HepG2 (cell line): ENCODE results near the gene HAGHL. TPM values are rescaled to one million over a fixed set of nuclear protein-coding genes. Genes with fewer than 3 reads are reported as not detected.

Experiments
- ASH2L ChIP-seq: fragments of 300-600, 200-600 bp; sonication (generic); IDR thresholded peaks from 2 replicates; pipeline ENCODE4 v1.7.0; 2017; ENCODE audit warnings: low read depth, mild to moderate bottlenecking, moderate library complexity, mixed read lengths, low read length; ENCODE audit not compliant: insufficient read length
- CHCHD3 ChIP-seq: sonication (generic); formaldehyde crosslinking; IDR thresholded peaks from 2 replicates; pipeline ENCODE4 v1.8.0; 2022; ENCODE audit warnings: mild to moderate bottlenecking, missing genetic modification reagents, moderate library complexity
- FOXJ3 ChIP-seq: sonication (generic); formaldehyde crosslinking; IDR thresholded peaks from 2 replicates; pipeline ENCODE4 v1.4.0; 2020; ENCODE audit warnings: missing genetic modification reagents, mild to moderate bottlenecking, borderline replicate concordance
- ISL2 ChIP-seq: sonication (generic); formaldehyde crosslinking; IDR thresholded peaks from 2 replicates; pipeline ENCODE4 v1.5.0; 2020; ENCODE audit warnings: missing genetic modification reagents
- MEIS2 ChIP-seq: sonication (generic); formaldehyde crosslinking; IDR thresholded peaks from 2 replicates; pipeline ENCODE4 v1.9.0; 2021; ENCODE audit warnings: mild to moderate bottlenecking, missing genetic modification reagents
- NKX3-1 ChIP-seq: sonication (generic); formaldehyde crosslinking; IDR thresholded peaks from 2 replicates; pipeline ENCODE4 v1.5.0; 2020; ENCODE audit warnings: missing genetic modification reagents
- ONECUT2 ChIP-seq: sonication (generic); formaldehyde crosslinking; IDR thresholded peaks from 2 replicates; pipeline ENCODE4 v1.4.0; 2020; ENCODE audit warnings: missing genetic modification reagents
- PRDM4 ChIP-seq: sonication (generic); formaldehyde crosslinking; IDR thresholded peaks from 2 replicates; pipeline ENCODE4 v1.9.0; 2021; ENCODE audit warnings: missing genetic modification reagents, borderline replicate concordance
- RBM39 ChIP-seq: fragments of 200-400 bp; formaldehyde crosslinking; IDR thresholded peaks from one replicate; pipeline ENCODE4 v1.6.1; 2018; ENCODE audit warnings: antibody characterized with exemption, mild to moderate bottlenecking, low read depth, low read length; ENCODE audit not compliant: poor library complexity, severe bottlenecking
- SNRNP70 ChIP-seq: fragments of 200-400 bp; formaldehyde crosslinking; IDR thresholded peaks from 2 replicates; pipeline ENCODE4 v1.6.1; 2017; ENCODE audit warnings: mild to moderate bottlenecking, low read depth, low read length, moderate library complexity
- TBP ChIP-seq: sonication (generic); formaldehyde crosslinking; IDR thresholded peaks from 2 replicates; pipeline ENCODE4 v1.5.0; 2020; ENCODE audit warnings: missing genetic modification reagents
- TCF12 ChIP-seq, 2 experiments: fragments of 450-650 bp in 1 of 2; sonication (generic) in 1 of 2; formaldehyde crosslinking in 1 of 2; IDR thresholded peaks; 2 replicates each; pipeline versions ENCODE4 v1.6.1 to v1.8.0; 2017 to 2022; ENCODE audit warnings: antibody characterized with exemption in 1 of 2, mild to moderate bottlenecking in 1 of 2, missing genetic modification reagents in 1 of 2, moderate library complexity in 1 of 2
- UBTF ChIP-seq: sonication (generic); formaldehyde crosslinking; IDR thresholded peaks from 2 replicates; pipeline ENCODE4 v1.4.0; 2020; ENCODE audit warnings: mild to moderate bottlenecking, missing genetic modification reagents
- ZBTB20 ChIP-seq: sonication (generic); formaldehyde crosslinking; IDR thresholded peaks from 2 replicates; pipeline ENCODE4 v1.8.1; 2023; ENCODE audit warnings: missing genetic modification reagents, low read depth, mild to moderate bottlenecking, borderline replicate concordance
- ZHX1 ChIP-seq: sonication (generic); formaldehyde crosslinking; IDR thresholded peaks from 2 replicates; pipeline ENCODE4 v1.8.1; 2022; ENCODE audit warnings: low read depth, mild to moderate bottlenecking, missing genetic modification reagents
- ZMYM2 ChIP-seq: sonication (generic); formaldehyde crosslinking; IDR thresholded peaks from 2 replicates; pipeline ENCODE4 v1.8.0; 2022; ENCODE audit warnings: mild to moderate bottlenecking, missing genetic modification reagents
- ZMYM4 ChIP-seq: sonication (generic); formaldehyde crosslinking; IDR thresholded peaks from 2 replicates; pipeline ENCODE4 v1.8.1; 2023; ENCODE audit warnings: mild to moderate bottlenecking, missing genetic modification reagents
- ZNF180 ChIP-seq: sonication (generic); formaldehyde crosslinking; IDR thresholded peaks from 2 replicates; pipeline ENCODE4 v1.4.0; 2020; ENCODE audit warnings: low read depth, missing genetic modification reagents, borderline replicate concordance
- ZNF672 ChIP-seq: sonication (generic); formaldehyde crosslinking; IDR thresholded peaks from 2 replicates; pipeline ENCODE4 v1.8.1; 2022; ENCODE audit warnings: missing genetic modification reagents
- ZNF7 ChIP-seq: IDR thresholded peaks from 2 replicates; pipeline ENCODE4 v1.6.1; 2016; ENCODE audit warnings: missing biosample characterization, missing genetic modification reagents
- ZNF737 ChIP-seq: sonication (generic); formaldehyde crosslinking; IDR thresholded peaks from 2 replicates; pipeline ENCODE4 v1.5.0; 2020; ENCODE audit warnings: missing genetic modification reagents, mild to moderate bottlenecking, borderline replicate concordance
- ZNF75D ChIP-seq: sonication (generic); formaldehyde crosslinking; IDR thresholded peaks from 2 replicates; pipeline ENCODE4 v1.8.1; 2023; ENCODE audit warnings: missing genetic modification reagents, mild to moderate bottlenecking, borderline replicate concordance
- polyA plus RNA-seq, 8 experiments: library from polyadenylated mRNA; depleted of rRNA in 3 of 8; stranded (reverse) in 7 of 8; unstranded in 1 of 8; fragments of >200 nt; fragmentation: Illumina TruSeq in 4 of 8; extraction: Trizol in 4 of 8; gene quantifications; 2 replicates each; pipeline versions ENCODE4 v1.2.1 to v1.2.3, GENCODE V29; 2011 to 2016; ENCODE audit warnings: low read depth in 4 of 8, missing spikeins in 1 of 8, mixed read lengths in 1 of 8; ENCODE audit not compliant: insufficient read depth in 1 of 8
- total RNA-seq, 5 experiments: library from RNA; depleted of rRNA; stranded (reverse); fragments of >200 nt; fragmentation: Illumina TruSeq; extraction: Trizol; gene quantifications; 2 replicates each; pipeline ENCODE4 v1.2.3, GENCODE V29; 2016; ENCODE audit warnings: low read depth in 1 of 5

HAGHL gene
- total and polyA plus RNA-seq, 2 of the 13 experiments (the other 11 are each of a cell fraction or from before 2014, with no cell fraction given), result 3.4 to 8.4 TPM

- TF ChIP-seq UBTF (CRISPR knock-in tag) (no peak), ASH2L (no peak), CHCHD3 (CRISPR knock-in tag) (no peak), ISL2 (CRISPR knock-in tag) (0 out of 2 replicates have a peak, but pooled peaks have one; percentile 8), ZHX1 (CRISPR knock-in tag) (0 out of 2 replicates have a peak, but pooled peaks have one; percentile 2), ZNF180 (CRISPR knock-in tag) (no peak), MEIS2 (CRISPR knock-in tag) (no peak), ZNF7 (no peak), ZNF737 (no peak), ZNF75D (CRISPR knock-in tag) (no peak), ONECUT2 (no peak), FOXJ3 (no peak), TBP (CRISPR knock-in tag) (no peak), ZBTB20 (CRISPR knock-in tag) (no peak), ZMYM4 (CRISPR knock-in tag) (no peak), ZNF672 (CRISPR knock-in tag) (no peak), SNRNP70 (no peak), PRDM4 (no peak), ZMYM2 (CRISPR knock-in tag) (no peak), TCF12 (IDR thresholded peaks at IDR 0.05) (no peak), TCF12 (CRISPR knock-in tag; IDR thresholded peaks at IDR 0.05) (no peak), RBM39 (no peak), NKX3-1 (CRISPR knock-in tag) (no peak)
Measured at GRCh38 chr16:721765-722540, 5.0 kb upstream of the HAGHL start (continued).
